Vagina (tissue), 2 donors: ENCODE results near the gene ABCB10. TPM values are rescaled to one million over a fixed set of nuclear protein-coding genes. Genes with fewer than 3 reads are reported as not detected.
"Not testable (repeated sequence)": the region's sequence is repeated elsewhere in the genome, so short reads cannot be mapped to it uniquely, and the experiment has no call there.

ENCODE experiments used
- DNase-seq, 2 donors: peaks; one replicate each; pipeline ENCODE4 v3.0.0-alpha.2; 2017; ENCODE audit errors: extremely low spot score in 2 of 2
- H3K27ac ChIP-seq: fragments of 200-600 bp; sonication (generic); one replicate; pipeline ENCODE4 v1.5.1; 2019
- H3K27me3 ChIP-seq: fragments of 200-600 bp; sonication (generic); one replicate; pipeline ENCODE4 v1.5.1; 2019
- H3K36me3 ChIP-seq, 2 donors: fragments of 200-600 bp; sonication (generic); one replicate each; pipeline ENCODE4 v1.5.1; 2017 to 2019
- H3K4me1 ChIP-seq: fragments of 200-600 bp; sonication (generic); one replicate; pipeline ENCODE4 v1.5.1; 2019
- H3K4me3 ChIP-seq, 2 donors: fragments of 200-600 bp; sonication (generic); 1 replicate in 1 of 2; 2 replicates in 1 of 2; pipeline ENCODE4 v1.5.1; 2016 to 2019
- H3K9me3 ChIP-seq: fragments of 200-600 bp; sonication (generic); one replicate; pipeline ENCODE4 v1.5.1; 2019
- CTCF ChIP-seq, 3 experiments: fragments of 450-650 bp in 2 of 3; fragments of 200-600 bp in 1 of 3; sonication (generic) in 1 of 3; IDR thresholded peaks; one replicate each; pipeline ENCODE4 v1.5.1; 2017 to 2019; ENCODE audit warnings: antibody characterized with exemption in 3 of 3, mild to moderate bottlenecking in 2 of 3, moderate library complexity in 2 of 3
- POLR2A ChIP-seq, 2 donors: fragments of 450-650 bp; IDR thresholded peaks; one replicate each; pipeline ENCODE4 v1.6.1; 2017; ENCODE audit warnings: antibody characterized with exemption in 2 of 2, mild to moderate bottlenecking in 2 of 2, moderate library complexity in 2 of 2
- POLR2AphosphoS5 ChIP-seq, 2 donors: sonication (generic); formaldehyde crosslinking; IDR thresholded peaks; one replicate each; pipeline ENCODE4 v1.9.0; 2017; ENCODE audit warnings: antibody characterized with exemption in 2 of 2, mild to moderate bottlenecking in 2 of 2, low read depth in 1 of 2; ENCODE audit not compliant: insufficient read depth in 1 of 2
- intact Hi-C: fragments of 100-400 bp; cut with DNase I; formaldehyde crosslinking; loops from one replicate; pipeline ENCODE4 v1.15.1; 2023
- total RNA-seq: library from RNA; depleted of rRNA; stranded (reverse); fragments of >200 nt; gene quantifications from one replicate; pipeline ENCODE4 v1.2.3, GENCODE V29; 2016

ABCB10 gene
- total RNA-seq, 1 donor from 2014 or later: 12.5 TPM

DNA sequence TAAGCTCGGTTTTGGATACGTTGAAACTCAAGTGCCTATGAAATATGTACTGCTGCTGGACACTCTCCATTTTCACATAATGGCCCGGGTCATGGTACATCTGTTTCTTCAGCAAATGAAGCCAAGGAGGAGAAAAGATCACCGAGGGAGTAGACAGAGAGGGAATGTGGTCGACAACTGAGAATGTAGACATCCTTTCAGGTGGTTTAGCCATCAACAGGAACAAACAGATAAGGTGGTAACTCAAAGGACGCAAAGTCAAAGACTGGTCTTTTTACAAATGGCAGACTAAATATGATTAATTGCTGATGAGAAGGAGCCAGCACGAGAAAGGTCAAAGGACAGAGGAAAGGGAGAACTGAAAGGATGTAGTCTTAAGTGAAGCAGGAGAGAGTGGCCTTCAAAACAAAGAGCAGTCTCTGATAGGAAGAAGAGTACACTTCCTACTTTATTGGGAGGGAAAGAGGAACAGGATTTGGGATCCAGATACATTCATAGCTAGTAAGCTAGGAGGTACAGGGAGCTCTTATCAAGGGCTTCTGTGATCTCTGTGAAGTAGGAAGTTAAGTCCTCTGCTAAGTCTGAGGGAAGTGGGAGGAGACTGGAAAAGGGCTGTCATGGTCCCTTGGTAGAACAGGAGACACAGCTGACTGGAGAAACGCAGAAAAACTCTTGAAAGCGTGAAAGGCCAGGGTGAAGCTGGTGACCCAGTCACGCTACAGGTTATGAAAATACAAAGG lies 78.7 kb downstream of the ABCB10 start:
- no peak for TF ChIP-seq POLR2A (IDR thresholded peaks at IDR 0.05)
- no peak for TF ChIP-seq CTCF (IDR thresholded peaks at IDR 0.05)
- TF ChIP-seq POLR2AphosphoS5 (IDR thresholded peaks at IDR 0.05; ENCODE audit: insufficient read depth in 1 of 2, low read depth in 1 of 2): no peak
- Histone ChIP-seq H3K27ac (no peak overlapping the region), H3K27me3 (no peaks in the 10 kb centered on the region), H3K4me1 (no peaks in the 10 kb centered on the region), H3K9me3 (no peaks in the 10 kb centered on the region), H3K4me3 (no peak overlapping the region), H3K36me3 (peaks cover 0 to 72% of the 10 kb centered on the region in 2 donors)
- intact Hi-C loops: loop anchor here (10.0 kb wide), 1 partner anchor 225 kb away; no protein-coding TSS in a partner anchor
- no peak for DNase-seq

- intact Hi-C loops: no loop called here
- H3K27me3 ChIP-seq: no peaks in the 10 kb centered on the region
- no peak for DNase-seq
- H3K9me3 ChIP-seq: no peaks in the 10 kb centered on the region
- no peaks in the 10 kb centered on the region for H3K4me1 ChIP-seq
- peaks cover 0 to 75% of the 10 kb centered on the region in 2 donors for H3K36me3 ChIP-seq
- H3K4me3 ChIP-seq: no peak overlapping the region
- H3K27ac ChIP-seq: no peak overlapping the region
- TF ChIP-seq POLR2A (IDR thresholded peaks at IDR 0.05) (no peak), CTCF (IDR thresholded peaks at IDR 0.05) (no peak), POLR2AphosphoS5 (IDR thresholded peaks at IDR 0.05; ENCODE audit: insufficient read depth in 1 of 2, low read depth in 1 of 2) (no peak)
Measured at GRCh38 chr1:229478852-229479251, 79.7 kb downstream of the ABCB10 start.

GRCh38 chr1:229475859-229476258 lies 82.6 kb downstream of the ABCB10 start:
- intact Hi-C loops, H3K4me3 ChIP-seq, H3K27me3 ChIP-seq, H3K4me1 ChIP-seq, DNase-seq, H3K27ac ChIP-seq, H3K9me3 ChIP-seq: not testable (repeated sequence)
- peaks cover 0 to 73% of the 10 kb centered on the region in 2 donors for H3K36me3 ChIP-seq

GRCh38 chr1:229474509-229474908 lies 84.0 kb downstream of the ABCB10 start:
- no peak overlapping the region for H3K27ac ChIP-seq
- H3K36me3 ChIP-seq: peaks cover 0 to 80% of the 10 kb centered on the region in 2 donors
- H3K4me3 ChIP-seq: no peak overlapping the region
- H3K27me3 ChIP-seq: no peaks in the 10 kb centered on the region
- DNase-seq: no peak
- no peaks in the 10 kb centered on the region for H3K9me3 ChIP-seq
- TF ChIP-seq POLR2A (IDR thresholded peaks at IDR 0.05) (no peak), POLR2AphosphoS5 (IDR thresholded peaks at IDR 0.05; ENCODE audit: insufficient read depth in 1 of 2, low read depth in 1 of 2) (no peak), CTCF (IDR thresholded peaks at IDR 0.05) (no peak)
- H3K4me1 ChIP-seq: no peaks in the 10 kb centered on the region
- intact Hi-C loops: no loop called here

- no peaks in the 10 kb centered on the region for H3K27me3 ChIP-seq
- TF ChIP-seq CTCF (IDR thresholded peaks at IDR 0.05): no peak
- no peak for TF ChIP-seq POLR2AphosphoS5 (IDR thresholded peaks at IDR 0.05; ENCODE audit: insufficient read depth in 1 of 2, low read depth in 1 of 2)
- no peak for TF ChIP-seq POLR2A (IDR thresholded peaks at IDR 0.05)
- no peak overlapping the region for H3K27ac ChIP-seq
- no peak for DNase-seq
- no peaks in the 10 kb centered on the region for H3K4me1 ChIP-seq
- H3K9me3 ChIP-seq: no peaks in the 10 kb centered on the region
- peaks cover 0 to 69% of the 10 kb centered on the region in 2 donors for H3K36me3 ChIP-seq
- intact Hi-C loops: no loop called here
- H3K4me3 ChIP-seq: no peak overlapping the region
Measured at GRCh38 chr1:229471175-229471574, 87.3 kb downstream of the ABCB10 start.
